Islet of Langerhans (tissue), 1 donor: ENCODE data around the gene STEEP1.

Experiments used
- FAIRE-seq: peaks from one replicate; lab custom pipeline; 2011; peaks lifted over from hg19 to GRCh38; lab: Jason Lieb, UNC

The STEEP1 gene

GRCh38 chrX:119565107-119565663, at the start of gene STEEP1:
Gene STEEP1 (minus strand): TSS chrX:119565409. CDS start chrX:119565355, 54 bp downstream.
- FAIRE-seq: peak; percentile 99

DNA sequence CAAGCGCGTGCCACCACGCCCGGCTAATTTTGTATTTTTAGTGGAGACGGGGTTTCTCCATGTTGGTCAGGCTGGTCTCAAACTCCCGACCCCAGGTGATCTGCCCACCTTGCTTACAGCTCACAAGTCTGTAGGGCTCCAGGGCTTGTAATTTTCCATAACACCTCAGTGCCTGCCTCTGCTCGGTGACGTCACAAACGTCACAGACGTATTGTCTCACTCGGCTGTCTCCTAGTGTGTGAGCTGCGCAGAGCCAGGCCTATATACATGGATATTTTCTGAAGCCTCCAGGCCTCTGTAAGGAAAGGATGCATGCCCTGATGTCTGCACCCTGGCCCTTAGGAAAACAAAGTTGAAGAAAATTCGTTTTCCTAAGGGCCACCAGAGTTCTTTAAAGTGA, 49.6 kb upstream of the STEEP1 start:
- FAIRE-seq: no peak

DNA sequence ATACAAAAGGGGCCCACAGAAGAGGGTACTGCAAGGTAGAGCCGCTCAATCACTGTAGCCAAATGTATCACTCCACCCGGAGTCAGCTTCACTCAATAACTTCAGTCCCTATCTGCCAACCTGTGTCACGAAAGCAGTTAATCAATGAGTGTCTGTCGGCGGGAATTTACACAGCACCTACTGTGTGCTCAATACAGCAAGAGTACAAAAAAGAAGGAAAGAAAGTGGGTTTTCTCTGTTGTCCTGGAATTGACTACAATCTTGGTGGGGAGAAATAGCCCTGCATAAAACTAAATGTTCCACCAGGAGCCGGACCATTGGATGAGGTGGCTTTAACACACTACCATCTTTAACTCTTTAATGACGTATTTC, 41.8 kb upstream of the STEEP1 start:
- no peak for FAIRE-seq

DNA sequence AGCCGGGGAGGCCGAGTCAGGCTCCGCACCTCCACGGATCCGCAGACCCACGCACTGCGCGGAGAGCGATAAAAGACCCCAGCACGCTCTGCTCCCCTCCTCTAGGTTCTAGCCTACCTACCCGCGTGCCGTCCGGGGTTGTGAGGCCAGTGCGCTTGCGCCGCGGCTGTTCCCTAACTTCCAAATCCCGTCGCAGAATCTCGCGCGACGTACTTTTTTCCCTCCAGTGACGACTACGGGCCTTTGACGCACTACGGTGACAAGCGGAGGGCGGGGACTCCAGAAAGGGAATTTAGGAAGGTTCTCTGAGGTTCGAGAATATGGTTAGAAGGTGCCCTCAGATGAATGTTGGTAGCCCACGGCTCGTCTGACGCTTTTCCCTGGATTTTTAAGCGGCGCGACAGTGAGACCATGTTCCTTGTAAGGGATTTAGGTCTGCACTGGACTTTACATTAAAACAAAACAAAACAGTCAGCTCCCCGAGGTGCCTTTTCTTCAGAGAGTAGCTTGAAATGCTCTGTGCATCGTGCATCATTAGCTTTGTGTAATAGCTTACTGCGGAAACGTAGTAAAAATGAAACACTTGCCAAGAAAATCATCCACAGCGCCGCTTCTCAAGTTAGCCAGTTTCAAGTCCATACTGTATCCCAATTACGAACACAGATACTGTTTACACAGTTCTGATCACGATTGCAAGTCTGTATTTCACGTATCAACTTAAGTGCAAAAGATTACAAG, 41.2 kb upstream of the STEEP1 start, which contains the start of gene NKRF:
NKRF (minus strand) TSS at position 145 of the 738 bp plus-strand sequence.
- FAIRE-seq: peak; percentile 96

- FAIRE-seq: no peak
Measured at GRCh38 chrX:119605464-119606279, 40.5 kb upstream of the STEEP1 start.

DNA sequence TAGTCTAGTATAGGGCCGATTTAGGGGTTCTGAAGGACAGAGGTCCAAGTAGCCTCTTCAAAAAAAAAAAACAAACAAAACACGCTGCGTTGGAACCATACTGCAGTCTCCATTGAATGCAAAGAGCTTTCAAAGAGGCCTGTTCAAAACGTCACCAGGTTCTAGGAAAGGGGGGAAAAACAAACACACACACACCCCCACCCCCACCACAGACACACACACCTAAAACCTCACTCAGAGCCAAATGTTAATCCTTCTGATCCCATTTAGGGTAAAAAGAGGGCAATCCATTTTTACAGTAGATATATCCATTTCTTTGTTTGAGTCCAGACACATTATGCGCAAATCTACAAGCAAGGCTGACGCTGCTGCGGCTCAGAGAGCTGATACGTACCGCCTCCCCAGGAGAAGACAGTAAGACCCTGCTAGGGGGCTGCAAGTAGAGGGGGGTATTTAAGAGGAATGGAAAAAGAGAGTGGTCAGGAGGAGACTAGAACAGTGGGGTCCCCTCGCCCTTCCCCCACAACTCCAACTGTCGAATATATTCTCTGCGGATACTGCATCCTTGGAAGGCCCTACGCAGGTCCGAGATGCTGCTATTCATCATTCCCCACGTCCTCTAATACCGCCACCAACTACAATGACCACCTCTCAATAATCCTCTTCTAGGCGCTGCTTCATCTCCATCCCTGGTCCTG, 39.7 kb upstream of the STEEP1 start:
- no peak for FAIRE-seq

DNA sequence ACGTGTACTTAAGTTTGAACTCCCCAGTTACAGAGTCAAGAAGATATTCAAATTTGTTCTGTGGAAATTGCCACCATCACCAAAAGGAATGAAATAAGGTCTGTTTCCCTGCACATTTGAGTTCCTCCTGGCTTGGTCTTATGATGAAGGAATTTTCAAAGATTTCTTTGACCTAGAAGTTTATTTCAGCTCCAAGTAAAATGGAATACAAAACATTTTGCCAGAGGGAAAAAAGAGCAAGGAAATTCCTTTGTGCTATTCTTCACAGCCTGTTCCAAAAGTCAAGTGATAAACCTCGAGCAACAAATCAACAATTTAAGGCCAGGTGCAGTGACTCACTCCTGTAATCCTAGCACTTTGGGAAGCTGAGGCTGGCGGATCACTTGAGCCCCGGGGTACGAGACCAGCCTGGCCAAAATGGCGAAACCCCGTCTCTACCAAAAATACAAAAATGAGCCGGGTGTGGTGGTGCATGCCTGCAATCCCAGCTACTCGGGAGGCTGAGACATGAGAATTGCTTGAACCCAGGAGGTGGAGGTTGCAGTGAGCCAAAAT, 37.6 kb upstream of the STEEP1 start:
- FAIRE-seq: no peak

GRCh38 chrX:119589810-119590209, 24.6 kb upstream of the STEEP1 start:
- no peak for FAIRE-seq

DNA sequence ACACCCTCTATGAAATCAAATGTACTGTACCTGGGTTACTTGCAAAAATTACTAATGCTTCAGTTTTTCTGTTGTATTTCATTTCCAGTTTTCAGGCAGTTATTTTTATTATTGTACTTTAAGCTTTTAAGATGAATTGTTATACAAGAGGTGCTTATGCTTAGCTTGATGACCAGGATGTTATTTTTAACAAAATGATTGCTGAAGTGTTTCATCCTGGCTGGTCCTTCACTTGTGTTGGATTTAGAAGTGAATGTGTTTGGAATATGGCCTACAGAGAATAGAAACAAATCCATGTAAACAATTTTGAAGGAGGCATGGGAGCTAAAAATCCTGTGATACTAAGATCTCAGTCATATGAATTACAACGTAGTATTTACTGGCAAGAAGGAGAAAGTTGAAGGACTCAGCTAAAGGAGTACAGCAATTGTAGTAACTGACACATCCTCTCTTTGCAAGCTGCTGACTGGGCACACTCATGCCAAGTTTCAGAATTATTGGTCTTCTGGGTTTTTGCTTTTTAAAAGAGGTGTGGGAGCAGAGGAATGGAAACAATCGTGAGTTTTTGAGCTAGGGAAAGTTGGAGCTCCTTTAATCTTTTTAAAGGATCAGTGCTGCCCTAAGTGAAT, 18.3 kb upstream of the STEEP1 start:
- no peak for FAIRE-seq

- no peak for FAIRE-seq
Measured at GRCh38 chrX:119579414-119579813, 14.2 kb upstream of the STEEP1 start.

DNA sequence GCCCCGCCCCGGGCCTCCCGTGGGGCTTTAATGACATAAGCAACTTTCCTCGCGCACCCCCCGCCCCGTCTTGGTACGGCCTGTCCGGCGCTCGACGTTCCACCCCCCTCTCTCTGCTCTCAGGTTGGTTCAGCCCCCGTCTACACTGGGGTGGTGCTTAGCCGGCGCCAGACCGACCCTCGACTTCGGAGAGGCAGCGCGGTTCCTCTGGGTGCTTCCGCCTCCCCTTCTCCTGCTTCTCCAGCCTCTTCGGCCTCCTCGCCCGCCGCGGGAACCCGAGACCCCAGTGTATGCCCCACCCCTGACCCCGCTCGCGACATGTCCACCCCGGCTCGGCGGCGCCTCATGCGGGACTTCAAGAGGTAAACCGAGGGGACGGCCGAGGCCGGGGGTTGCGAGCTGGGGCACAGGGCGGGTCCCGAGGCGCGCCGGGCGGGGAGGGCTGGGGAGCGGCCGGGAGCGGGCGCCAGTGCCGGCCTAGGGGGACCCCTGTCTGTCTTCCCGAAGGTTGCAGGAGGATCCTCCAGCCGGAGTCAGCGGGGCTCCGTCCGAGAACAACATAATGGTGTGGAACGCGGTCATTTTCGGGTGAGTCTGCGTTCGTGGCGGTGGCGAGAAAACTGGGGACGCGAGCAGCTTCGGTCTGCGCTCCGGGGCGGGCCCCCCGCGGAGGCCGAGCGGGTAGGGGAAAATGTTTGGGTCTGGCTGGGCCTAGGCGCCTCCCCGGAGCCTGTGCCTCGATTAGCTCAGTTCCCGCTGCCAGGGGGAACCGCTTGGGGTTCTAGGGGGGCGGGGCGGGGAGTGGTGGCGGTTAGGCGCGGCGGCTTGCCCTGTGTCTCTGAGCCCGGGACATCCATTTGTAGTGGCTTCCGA, 9.4 kb upstream of the STEEP1 start, which contains the start of gene UBE2A:
UBE2A (plus strand) TSS at position 170 of the 873 bp plus-strand sequence; CDS start at position 319, 149 bp downstream.
- no peak for FAIRE-seq

DNA sequence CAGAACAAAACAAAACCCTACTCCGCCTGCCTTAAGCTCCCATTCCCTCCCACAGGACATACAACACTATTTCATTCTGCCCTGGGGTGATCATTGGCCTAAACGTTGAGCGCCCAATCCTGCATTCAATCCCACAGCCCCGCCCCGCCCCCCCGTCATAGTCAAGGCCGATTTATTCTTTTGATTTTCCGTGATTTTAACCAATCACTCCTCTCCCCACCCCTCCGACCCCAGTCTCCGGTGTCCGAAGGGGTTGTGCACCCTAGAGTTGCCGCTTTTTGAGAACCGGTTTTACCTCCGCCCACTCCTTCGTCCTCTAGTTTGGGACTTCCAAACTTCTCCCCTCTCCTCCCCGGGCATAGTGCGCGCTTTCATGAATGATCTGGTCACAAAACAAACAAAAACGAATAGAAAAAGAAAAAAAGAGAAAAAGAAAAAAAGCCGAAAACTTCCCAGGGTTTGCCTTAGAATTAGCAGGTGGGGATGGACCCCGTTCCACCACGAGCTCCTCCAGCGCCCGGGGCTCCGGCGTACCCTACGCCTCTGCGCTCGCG, 8.7 kb upstream of the STEEP1 start:
- FAIRE-seq: peak; percentile 86

GRCh38 chrX:119573222-119573621, 8.0 kb upstream of the STEEP1 start:
- no peak for FAIRE-seq

DNA sequence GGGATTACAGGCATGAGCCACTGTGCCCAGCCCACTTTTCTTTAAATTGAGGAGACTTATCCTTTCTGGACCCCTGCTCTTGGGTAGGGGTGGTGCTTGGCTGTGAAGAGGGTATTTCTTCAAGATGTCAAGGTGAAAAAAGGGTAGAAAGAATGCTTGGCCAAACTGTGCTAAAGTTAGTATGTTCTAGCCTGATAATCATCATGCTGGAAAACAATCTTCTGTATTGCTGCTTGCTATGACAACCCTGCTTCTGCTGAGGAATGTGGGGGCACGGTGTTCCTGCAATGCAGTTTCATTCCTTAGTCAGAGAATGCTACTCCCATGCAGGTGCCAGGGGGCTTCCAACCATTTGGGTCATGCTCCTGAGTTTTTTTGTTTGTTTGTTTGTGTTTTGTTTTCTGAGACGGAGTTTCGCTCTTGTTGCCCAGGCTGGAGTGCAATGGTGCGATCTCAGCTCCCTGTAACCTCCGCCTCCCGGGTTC, 5.2 kb upstream of the STEEP1 start:
- FAIRE-seq: no peak

GRCh38 chrX:119552508-119552907, 12.7 kb downstream of the STEEP1 start:
- FAIRE-seq: no peak

DNA sequence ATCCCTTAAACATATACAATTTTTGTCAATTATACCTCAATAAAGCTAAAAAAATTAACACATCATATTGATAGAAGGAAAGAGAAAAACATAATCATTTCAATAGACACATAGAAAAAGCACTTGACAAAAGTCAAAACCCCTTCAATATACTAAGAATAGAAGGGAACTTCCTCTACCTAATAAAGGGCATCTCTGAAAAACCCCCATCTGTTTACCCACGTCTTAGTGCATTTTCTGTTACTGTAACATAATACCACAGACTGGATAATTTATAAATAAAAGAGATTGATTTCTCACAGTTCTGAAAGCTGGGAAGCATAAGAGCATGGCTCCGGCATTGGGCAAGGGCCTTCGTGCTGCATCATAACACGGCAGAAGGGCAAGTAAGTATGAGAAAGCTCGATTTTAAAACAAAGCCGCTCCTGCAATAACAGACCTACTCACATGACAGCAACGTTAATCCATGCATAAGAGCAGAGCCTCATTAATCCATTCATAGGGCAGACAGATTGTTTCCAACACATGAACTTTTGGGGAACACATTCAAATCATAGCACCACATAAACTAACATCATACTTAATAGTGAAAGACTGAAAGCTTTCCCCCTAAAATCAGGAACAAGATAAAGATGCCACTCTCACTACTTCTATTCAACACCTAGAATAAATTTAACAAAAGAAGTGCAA, 15.7 kb downstream of the STEEP1 start:
- FAIRE-seq: no peak

DNA sequence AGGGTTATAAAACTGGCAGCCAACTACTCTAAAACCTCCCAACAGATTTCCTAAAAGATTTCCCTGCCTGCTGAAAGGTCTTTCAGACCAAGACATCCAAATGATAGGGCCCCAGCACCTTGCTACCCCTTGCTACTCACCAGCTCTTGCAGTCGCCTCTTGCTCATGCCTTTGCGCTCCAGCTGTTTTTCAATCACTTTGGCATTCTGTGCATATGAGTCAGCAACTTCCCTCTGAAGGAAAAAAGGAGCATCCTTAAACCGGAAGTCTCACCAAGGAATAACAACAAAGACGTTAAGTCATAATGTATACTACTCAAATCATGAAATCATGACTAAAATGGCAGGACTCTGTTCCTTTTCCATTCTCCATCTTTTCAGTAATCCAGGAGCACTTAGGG, 24.0 kb downstream of the STEEP1 start:
- no peak for FAIRE-seq

DNA sequence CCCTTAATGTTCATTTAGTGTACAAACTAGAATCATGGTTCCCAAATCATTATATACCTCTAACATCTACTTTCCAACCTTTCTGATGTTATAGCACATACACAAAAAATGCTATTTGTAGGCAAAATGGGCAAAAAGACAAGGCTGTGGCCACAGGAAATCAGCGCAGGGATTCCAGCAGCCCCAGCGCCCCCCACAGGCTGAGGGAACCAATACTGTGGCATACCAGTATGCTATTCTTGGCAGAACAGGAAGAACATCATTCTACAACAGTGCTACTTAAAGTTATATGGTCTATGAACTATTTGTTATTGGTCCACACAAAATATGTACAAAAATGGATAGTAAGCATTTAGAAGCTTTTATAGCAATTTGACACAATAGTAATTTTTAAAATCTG, 25.3 kb downstream of the STEEP1 start:
- no peak for FAIRE-seq

- FAIRE-seq: no peak
Measured at GRCh38 chrX:119537487-119537886, 27.7 kb downstream of the STEEP1 start.
